ENCODE measurements around the gene TMEM132A.
"Not testable (repeated sequence)": the region's sequence is repeated elsewhere in the genome, so short reads cannot be mapped to it uniquely, and the experiment has no call there.

TMEM132A gene

DNA sequence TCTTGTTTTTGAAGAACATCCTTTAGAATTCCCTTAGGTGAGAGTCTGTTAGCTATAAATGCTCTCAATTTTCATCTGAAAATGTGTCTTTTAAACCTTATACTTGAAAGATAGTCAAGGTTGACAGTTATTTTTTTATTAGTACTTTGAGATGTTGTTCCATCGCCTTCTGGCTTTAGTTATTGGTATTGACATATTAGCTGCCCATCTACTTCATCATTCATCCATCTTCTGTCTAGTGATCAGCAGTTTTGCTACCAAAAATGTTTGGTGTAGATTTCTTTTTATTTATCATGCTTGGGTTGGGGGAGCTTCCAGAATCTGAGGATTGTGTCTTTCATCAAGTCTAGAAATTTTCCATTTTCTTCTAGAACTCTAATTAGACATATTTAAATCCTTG, 44.0 kb downstream of the TMEM132A start:
- no peak for DNase-seq

DNA sequence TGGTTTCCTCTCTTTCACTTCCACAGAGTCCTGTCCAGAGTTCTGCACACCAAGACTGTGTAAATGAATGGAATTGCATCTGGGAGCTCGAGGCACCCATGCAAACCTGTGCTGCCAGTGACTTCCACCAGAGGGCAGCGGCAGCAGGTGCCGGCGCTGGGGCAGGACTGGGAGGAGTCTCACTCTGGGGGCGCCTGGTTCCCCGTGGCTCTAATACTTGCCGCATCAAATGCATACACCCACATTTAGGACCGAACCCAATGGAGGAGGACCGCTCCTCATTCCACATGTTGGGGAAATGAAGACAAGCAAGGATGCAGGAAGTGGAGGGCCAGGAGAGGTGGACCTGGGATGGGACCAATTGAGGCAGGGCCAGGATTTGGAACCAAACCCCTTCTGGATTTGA, 46.1 kb downstream of the TMEM132A start:
- DNase-seq: no peak

- DNase-seq: no peak
Measured at GRCh38 chr11:60970890-60971289, 46.6 kb downstream of the TMEM132A start.

DNA sequence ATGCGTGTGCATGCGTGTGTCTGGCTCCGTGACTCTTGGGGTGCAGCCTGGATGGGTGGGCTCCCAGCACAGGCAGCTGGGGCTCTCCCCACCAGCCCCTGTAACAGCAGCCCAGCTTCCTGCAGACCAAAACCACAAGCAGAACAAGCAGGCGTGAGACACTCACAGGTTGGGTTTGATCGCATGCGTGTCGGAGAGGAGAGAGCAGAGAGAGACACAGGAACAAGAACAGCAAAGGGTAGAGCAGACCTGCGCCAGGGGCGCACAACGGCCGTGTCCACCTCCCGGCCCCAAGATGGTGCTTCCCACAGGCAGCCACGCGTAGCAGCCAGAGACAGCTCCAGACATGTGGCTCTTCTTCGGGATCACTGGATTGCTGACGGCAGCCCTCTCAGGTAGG, 47.3 kb downstream of the TMEM132A start, which contains the start of gene CD6:
Gene CD6 (plus strand): TSS at position 161 of the 400 bp plus-strand sequence. CDS start 186 bp downstream, at position 347.
- no peak for DNase-seq

GRCh38 chr11:60972182-60973030, 48.1 kb downstream of the TMEM132A start:
- no peak for DNase-seq

- DNase-seq: no peak
Measured at GRCh38 chr11:60973699-60974098, 49.4 kb downstream of the TMEM132A start.

GRCh38 chr11:60974316-60974715, 50.1 kb downstream of the TMEM132A start:
- DNase-seq: not testable (repeated sequence)

DNA sequence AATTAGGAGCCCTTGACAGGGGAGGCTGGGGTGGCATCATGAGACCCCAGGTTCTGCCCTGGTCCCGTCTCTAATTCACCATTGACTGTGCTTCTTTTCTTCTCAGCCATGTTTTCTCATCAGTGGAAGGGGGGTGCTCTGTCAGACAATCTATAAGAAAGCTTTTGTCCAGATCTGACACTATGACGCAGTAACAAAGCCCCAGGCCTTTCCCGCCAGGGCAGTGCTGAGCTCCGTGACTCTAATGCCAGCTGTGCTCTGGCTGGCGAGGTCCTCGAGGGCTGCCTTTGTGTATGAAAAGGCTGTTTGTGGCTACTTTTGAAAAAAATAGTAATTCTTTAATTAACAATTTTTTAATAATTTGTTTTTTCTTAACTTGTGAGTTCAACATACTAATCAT, 50.5 kb downstream of the TMEM132A start:
- no peak for DNase-seq

- no peak for DNase-seq
Measured at GRCh38 chr11:60977224-60977623, 53.0 kb downstream of the TMEM132A start.

DNA sequence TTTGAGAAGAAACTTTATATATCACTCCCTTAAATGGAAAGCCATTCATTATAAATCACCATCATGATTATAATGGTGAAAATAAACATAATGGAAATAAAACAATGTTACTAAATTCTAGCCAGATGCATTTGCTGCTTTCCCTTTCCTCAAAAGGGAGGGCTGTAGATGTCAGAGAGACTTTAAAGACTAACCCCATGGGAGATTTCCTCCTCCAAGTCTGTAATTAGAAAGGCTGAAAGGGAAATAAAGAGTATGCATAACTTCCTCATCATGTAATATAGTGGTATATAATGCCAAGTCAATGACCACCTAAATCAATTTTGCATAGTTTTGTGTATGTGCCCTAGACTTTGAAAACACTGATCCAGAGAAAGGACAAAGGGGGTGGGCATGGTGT, 53.6 kb downstream of the TMEM132A start:
- no peak for DNase-seq

GRCh38 chr11:60978546-60979380, 54.5 kb downstream of the TMEM132A start:
- DNase-seq: no peak

- DNase-seq: no peak
Measured at GRCh38 chr11:60981515-60981914, 57.3 kb downstream of the TMEM132A start.

- DNase-seq: no peak
Measured at GRCh38 chr11:60982184-60982583, 57.9 kb downstream of the TMEM132A start.

GRCh38 chr11:60984149-60984548, 59.9 kb downstream of the TMEM132A start:
- DNase-seq: no peak

DNA sequence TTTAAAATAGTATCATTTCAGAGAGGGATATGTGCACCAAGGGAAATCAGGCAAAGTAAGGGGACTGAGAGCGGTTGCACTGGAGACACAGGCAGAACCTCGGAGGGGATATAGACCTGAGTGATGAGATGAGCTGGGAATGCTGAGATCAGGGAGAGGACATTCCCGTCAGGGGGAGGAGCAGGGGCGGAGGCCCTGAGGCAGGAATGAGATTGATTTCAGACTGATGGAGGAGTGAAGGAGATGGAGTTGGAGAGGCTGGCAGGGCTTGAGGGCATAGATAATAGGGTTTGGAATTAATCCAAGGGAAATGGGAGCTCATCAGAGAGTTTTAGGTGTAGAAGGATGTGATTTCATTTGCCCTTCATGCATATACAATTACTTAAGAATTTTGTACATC, 60.4 kb downstream of the TMEM132A start:
- DNase-seq: no peak

- DNase-seq: no peak
Measured at GRCh38 chr11:60985501-60985900, 61.2 kb downstream of the TMEM132A start.

DNA sequence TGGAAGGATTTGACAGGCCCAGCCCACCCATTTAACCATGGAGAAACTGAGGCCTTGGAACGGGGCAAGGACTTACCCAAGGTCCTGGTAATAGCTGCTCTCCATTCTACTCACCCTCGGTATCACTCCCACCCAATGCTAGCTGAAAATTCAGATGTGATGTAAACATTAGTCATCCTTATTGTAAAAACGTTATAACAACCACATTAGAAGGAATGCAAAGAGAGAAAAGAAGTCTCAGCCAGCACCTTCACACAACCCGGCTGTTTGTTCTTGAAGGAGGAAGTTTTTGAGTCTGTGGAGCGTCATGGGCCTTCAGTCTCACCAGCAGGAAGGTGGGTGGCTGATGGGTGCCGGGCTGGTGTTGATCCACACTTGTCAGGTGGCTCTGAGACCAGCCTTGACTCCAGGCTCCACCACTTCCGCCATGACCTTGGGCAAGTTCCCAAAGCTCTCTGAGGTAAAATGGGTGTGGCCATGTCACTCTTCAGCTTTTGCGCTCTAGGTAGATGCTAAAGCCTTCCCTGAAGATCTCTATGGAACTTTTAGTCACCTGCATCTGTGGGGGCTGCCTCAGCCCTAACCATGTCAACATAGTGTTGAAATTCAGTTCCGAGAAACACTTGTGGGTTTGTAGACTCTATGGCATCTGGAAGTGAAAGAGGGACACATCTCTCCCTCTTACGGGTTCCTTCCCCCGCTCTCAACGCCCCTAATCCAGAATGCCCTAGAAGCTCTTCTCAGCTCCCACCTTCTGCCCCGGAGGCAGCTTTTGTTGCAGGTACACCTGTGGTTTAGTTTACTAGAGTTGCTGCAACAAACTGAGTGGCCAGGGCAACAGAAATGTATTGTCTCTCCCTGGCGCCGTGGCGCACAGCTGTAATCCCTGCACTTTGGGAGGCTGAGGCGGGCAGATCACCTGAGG, 62.0 kb downstream of the TMEM132A start:
- DNase-seq: no peak

All from DMS153 (cell line).